HG03378 (cell line): Measurements from ENCODE around the gene POR.
"Not testable (repeated sequence)": the region's sequence is repeated elsewhere in the genome, so short reads cannot be mapped to it uniquely, and the experiment has no call there.

Experiments
- ATAC-seq: cut with Tn5 transposase; IDR thresholded peaks from one replicate; pipeline ENCODE4 v1.9.1; 2021; ENCODE audit warnings: mild to moderate bottlenecking, moderate library complexity; ENCODE audit not compliant: unreplicated experiment

The POR gene

DNA sequence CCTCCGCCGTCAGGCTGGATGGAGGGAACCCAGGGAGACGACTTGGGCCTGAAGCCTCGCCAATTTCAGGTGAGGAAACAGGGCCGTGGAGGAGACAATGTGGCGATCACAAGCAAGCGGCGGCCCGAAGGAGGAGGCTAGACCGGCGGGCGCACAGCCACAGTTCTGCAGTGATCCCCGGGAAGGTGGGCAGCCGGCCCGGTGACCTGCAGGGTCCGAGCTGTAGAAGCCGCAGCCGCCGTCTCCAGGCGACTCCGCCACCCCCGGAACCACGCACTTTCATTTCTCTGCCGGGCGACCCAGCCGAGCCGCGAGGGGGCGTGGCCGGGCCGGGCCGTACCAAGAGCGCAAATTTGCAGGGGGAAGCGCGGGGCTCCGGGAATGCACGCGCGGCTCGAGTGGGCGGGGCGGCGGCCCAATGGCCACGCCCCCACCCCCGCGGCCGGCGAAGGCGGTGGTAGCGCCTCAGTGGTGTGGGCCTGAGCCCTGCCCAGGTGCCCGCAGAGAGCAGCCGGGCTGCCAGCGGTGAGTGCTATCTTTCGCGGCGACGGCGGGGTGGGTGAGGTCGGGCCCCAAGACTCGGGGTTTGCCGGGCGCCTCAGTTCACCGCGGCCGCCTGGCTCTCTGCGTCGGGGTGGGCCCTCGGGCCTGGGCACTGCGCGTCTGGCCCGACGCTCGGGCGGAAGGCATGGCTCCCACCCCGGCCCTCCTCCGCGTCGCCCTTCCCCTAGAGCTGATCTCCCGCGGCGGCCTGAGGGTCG lies at the start of gene POR:
TSS of gene POR (plus strand) at position 501 of the 761 bp plus-strand sequence. CDS start 38,847 bp downstream, outside the sequence.
- ATAC-seq, result peak; percentile 78

DNA sequence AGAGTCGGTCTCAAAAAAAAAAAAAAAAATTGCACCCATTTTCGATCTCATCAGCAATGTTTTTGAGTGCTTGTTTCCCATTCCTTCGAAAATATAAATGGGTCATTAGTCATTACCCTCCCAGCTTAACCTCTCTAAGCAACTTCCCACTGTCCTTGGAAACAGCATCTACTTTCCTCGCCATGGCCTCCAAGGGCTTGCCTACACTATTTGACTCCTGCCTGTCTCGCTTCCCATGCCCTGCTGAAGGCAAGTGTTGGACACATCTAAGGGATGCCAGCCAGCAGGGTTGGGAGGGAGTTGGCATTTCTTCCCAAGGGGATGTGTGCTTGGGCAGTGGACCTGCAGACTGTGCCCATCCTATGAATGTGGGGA lies 48.9 kb upstream of the POR start:
- ATAC-seq, result no peak

DNA sequence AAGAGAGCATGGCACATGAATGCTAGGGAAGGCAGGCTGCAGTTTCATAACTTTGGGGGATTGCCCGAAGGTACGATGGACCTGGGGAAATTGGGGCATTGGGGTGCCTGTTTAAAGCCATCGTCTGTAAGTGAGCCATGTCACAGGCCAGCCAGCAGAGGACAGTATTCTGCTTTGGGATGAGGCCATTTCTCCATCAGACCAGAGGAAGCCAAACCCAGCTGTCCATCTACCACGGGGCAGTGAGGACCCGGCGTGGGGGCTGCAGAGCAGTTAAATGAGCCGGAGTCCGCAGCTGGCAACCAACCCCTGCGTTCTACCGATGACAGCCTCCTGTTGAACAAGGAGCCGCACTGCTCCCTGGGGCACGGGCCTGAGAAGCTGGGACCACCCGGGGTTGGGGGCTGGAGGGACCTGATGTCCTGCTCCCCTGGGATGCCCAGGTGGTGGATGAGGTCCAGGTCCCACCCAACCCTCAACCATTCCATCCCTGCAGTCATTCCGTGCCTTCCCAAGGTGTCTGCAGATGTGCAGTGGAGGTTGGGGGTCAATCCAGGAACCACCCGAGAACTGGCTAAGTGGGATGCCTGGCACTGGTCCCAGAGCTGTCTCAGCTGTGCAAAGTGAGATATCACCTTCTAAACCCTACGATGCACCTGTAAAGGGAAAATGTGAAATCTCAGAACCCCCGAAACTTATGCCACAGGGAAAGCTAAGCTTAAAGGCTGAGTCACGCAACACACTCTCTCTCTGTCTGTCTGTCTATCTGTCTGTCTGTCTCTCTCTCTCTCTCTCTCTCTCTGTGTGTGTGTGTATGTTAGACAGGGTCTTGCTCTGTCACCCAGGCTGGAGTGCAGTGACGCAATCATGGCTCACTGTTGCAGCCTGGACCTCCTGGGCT lies 48.2 kb upstream of the POR start:
- no peak for ATAC-seq

DNA sequence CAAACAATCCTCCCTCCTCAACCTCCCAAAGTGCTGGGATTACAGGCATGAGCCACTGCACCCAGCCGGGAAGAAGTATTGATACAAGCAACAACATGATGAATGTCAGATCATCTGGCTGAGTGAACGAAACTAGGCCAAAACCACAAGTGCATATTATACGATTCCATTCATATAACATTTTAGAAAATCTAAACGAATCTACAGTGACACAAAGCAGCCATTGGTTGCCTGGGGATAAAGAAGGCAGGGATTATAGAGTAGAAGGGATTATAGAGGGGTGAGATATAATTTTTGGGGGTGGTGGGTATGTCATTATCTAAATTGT lies 47.6 kb upstream of the POR start:
- no peak for ATAC-seq

DNA sequence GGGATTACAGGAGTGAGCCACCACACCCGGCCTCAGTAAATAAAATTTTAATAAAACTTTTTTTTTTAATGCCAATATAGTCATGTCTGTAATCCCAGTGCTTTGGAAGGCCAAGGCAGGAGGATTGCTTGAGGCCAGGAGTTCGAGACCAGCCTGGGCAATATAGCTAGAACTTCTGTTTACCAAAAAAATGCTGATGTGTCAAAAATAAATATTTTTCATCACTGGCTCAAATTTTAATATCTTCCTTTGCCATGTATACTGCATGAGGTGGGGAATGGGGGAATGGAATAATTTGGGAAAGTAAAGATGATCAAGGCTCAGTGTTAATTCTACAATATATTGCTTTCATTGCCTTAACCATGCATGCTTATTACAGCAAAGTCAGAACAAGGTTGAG lies 46.8 kb upstream of the POR start:
- no peak for ATAC-seq

DNA sequence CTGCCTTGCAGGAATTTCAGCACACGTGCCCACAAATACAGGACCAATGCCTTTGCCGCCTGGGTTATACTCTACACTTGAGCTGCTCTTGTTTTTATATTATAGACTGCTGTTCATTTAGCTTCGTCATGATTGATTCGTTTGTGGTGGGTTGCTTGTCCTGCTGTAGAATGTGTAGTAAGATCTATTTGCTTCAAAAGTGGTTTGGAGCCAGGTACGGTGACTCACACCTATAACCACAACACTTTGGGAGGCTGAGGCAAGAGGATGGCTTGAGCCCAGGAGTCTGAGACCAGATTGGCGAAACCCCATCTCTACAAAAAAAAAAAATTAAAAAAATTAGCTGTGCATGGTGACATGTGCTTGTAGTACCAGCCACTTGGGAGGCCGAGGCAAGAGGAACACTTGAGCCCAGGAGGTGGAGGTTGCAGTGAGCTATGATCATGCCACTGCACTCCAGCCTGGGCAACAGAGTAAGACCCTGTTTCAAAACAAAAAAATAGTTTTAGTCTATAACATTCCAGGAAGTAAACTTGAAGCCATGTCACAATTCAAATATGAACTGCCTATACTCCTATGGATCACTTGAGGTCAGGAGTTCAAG lies 45.1 kb upstream of the POR start:
- no peak for ATAC-seq

DNA sequence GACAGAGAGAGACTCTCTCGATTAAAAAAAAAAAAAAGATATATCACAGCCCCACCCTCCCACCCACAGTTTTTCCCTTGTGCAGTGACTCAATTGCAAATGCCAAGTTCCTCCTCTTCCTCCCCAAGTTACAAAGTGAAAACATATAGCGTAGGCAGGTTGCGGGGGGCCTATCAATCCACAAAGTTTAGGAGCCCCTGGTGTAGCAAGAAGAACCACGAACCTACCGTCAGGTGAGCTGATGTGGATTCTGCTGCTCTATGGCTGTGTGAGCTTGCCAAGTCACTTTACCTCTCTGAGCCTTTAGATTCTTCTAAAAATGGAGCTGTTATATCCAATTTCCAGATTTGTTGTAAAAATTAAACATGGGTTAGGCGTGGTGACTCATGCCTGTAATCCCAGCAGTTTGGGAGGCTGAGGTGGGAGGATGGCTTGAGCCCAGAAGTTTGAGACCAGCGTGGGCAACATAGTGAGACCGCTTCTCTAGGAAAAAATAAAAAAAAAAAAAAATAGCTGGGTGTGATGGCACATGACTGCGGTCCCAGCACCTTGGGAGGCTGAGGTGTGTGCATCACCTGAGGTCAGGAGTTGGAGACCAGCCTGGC lies 44.3 kb upstream of the POR start:
- ATAC-seq, result no peak

DNA sequence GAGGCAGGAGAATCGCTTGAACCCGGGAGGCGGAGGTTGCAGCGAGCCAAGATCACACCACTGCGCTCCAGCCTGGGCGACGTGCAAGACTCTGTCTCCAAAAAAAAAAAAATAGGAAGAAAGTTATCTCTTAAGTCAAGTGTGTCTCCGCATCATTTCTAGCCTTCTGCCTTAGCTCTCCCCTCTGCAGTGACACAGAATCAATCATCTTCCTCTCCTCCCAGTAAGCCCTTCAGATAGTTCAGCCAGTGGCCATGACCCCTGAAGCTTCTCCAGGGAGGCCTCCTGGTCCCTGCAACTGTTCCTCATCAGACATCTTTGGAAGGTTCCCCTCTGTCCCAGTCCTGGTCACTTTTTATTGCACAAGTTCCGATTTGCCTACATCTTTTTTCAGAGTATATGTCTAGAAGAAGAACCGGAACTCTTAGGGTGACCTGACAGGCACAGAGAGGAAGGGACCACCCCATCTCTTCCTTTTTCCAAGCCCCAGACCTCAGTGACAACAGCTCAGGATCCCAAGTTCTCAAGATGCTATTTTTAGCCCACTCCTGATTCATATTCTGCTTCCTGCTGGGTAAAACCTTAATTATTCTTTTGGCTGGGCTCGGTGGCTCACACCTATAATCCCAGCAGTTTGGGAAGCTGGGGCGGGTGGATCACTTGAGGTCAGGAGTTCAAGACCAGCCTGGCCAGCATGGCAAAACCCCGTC lies 42.7 kb upstream of the POR start:
- ATAC-seq, result no peak

DNA sequence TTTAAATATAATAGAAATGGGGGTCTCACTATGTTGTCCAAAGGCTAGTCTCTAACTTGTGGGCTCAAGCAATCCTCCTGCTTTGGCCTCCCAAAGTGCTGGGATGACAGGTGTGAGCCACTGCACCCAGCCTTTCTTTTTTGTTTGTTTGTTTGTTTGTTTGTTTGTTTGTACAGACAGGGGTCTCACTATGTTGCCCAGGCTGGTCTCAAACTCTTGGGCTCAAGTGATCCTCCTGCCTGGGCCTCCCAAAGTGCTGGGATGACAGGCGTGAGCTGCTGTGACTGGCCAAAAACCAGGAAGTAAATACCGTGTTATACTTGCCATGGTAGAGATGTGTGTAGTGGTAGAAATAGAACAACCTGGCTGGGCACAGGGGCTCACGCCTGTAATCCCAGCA lies 40.8 kb upstream of the POR start:
- not testable (repeated sequence) for ATAC-seq

DNA sequence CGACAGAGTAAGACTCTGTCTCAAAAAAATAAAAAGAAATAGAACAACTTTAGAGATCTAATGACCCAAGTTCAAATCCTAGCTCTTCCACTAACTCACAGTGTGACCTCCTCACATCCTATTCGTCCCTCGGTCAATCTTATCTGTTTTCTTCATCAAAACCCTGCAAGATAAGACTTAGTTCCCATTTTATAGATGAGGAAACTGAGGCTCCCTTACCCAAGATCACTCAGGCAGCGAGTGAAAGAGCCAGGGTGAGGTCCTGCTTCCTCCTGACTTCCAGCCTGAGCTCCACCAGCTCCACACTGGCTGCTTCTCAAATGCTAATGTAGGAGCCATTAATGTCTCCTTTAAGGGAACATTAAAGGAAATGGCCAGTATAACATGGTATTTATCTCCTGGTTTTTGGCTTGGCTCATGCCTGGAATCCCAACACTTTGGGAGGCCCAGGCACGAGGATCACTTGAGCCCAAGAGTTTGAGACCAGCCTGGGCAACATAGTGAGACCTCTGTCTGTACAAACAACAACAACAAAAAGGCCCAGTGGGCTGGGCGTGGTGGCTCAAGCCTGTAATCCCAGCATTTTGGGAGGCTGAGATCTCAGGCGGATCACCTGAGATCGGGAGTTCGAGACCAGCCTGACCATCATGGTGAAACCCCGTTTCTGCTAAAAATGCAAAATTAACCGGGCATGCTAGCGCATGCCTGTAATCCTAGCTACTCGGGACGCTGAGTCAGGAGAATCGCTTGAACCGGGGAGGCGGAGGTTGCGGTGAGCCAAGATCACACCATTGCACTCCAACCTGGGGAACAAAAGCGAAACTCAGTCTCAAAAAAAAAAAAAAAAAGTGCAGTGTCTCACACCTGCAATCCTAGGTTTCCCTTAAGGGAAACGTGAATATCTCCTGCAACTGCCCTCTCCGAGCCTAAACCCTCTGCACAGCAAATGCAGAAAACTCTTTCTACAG lies 39.6 kb upstream of the POR start:
- no peak for ATAC-seq

DNA sequence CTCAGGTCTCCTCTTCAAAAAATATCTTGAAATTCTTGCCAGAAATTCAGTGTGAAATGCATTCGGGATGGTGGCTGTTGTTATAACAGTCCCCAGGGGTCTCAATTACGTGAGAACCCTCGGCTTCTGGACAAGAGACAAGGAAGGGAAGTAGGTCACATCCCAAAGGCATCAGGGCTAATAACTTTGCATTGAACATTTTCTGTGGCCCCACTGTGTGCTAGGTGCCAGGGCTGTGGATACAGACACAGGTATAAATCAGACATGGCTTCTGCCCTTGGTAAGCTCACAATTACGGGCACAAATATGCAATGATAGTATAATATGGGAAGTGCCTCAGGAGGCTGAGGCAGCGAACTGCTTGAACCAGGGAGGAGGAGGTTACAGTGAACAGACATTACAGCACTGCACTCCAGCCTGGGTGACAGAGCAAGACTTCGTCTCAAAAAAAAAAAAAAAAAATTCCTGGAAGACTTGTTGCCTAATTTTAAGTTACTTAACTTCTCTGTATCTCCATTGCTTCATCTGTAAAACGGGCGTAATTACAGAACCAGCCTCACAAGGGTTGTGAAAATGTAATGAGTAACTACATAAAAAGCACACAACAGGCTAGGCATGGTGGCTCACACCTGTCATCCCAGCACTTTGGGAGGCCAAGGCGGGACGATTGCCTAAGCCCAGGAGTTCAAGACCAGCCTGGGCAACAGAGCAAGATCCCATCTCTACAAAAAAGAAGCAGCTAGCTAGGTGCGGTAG lies 38.7 kb upstream of the POR start:
- no peak for ATAC-seq

DNA sequence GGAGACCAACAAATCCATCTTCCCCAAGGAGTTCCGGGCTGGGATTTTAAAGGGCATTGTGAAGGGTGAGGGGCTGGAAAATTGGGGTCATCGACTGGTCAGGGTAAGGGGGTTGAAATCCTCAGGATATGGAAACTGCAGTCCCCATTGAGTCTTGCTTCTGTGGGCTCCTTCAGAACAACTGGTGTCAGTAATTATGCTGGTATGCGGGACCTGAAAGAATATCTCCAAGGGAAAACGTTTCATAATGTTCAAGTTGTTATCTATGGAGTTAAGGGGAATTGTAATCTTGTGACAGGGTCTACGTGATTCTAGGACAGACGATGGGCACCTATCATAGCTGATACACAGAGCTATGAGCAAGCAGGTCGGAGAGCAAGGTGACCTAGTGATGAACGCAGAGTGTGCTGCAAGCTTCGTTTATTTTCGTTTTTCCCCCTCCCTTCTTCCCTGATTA lies 36.6 kb upstream of the POR start:
- peak; percentile 28 for ATAC-seq

DNA sequence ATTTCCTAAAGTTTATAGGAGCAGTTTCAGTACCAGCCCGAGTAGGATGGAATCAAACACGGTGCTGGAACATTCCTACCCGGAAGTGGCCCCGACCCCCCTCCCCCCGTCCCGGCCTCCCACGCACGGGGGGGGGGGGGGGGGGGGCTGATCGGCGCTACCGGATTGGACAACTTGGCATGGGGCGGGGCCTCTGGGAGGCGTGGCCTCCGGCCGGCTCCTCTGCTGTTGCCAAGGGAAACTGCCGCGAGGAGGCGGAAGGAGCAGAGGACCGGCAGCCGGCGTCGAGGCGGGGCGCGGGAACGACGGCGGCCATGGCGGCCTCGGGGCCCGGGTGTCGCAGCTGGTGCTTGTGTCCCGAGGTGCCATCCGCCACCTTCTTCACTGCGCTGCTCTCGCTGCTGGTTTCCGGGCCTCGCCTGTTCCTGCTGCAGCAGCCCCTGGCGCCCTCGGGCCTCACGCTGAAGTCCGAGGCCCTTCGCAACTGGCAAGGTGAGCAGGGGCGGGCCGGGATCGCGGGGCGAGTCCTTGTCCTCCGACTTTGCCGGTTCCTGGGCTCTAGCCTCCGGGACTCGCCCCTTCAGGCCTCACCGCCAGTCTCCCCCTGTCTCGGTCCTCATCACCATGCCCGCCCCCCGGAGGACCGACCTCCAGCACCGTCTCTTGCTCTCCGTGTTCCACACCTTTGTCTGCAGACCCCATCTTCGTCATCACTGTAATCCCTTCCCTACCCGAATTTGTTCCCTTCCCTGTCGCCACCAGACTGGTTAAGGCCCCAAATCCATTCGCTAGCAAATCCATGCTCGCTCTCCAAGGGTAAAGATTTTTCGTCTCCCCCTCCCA lies 36.0 kb upstream of the POR start, which contains the start of gene RHBDD2:
TSS of gene RHBDD2 (plus strand) at position 266 of the 843 bp plus-strand sequence. CDS start at position 315, 49 bp downstream.
- peak; percentile 51 for ATAC-seq

DNA sequence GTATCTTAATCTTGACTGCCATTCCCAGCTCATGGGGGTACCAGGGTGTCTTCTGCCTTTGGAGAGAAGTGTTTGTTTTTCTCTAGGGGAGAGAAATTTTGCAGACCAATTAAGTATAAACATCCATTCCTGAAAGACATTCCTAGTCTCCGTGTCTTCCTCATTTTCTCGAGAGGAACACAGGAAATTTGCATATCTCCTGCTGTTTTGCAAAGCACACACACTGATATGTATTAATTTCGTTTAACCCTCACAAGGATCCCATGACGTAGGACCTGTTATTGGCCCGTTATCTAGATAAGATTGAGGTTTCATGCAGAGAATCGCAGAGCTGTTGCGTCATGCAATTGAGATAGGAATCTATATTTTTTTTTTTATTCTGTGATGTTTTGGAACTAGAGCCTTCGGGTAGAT lies 35.2 kb upstream of the POR start:
- no peak for ATAC-seq

DNA sequence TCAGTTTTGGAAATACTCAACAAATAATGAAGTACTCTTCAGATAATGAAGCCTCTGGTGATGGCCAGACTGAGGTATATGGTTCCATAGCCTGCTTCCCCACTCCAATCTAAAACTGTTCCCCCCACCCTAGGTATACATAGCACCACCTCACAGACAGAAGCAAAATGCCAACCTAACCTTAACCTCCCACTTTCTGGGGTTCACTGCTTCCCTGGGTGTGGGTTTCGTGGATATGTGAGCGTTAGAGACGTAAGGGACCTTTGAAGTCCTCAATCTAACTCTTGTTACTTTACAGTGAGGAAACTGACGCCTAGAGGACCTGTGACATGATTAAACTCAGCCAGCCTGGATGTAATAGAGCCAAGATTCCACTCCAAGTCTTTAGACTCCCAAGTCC lies 34.7 kb upstream of the POR start:
- no peak for ATAC-seq

DNA sequence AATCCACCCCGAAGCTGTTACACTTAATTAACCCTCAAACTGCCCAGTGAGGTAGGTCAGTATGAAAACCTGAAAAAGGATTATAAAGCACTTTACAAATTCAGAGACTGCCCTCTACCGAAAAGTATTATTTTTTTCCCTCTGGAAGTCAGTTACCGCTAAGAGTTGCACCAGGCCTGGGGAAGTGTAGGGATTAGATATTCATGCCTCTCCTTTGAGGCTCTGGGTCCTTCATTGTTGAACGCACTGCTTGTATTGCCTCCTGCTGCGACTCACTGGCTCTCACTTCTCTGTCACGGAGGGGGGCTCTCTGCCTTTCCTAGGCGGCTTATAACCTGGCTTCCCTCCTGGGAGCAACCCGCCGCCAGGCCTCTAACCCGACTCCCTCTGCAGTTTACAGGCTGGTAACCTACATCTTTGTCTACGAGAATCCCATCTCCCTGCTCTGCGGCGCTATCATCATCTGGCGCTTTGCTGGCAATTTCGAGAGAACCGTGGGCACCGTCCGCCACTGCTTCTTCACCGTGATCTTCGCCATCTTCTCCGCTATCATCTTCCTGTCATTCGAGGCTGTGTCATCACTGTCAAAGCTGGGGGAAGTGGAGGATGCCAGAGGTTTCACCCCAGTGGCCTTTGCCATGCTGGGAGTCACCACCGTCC lies 33.4 kb upstream of the POR start:
- no peak for ATAC-seq

DNA sequence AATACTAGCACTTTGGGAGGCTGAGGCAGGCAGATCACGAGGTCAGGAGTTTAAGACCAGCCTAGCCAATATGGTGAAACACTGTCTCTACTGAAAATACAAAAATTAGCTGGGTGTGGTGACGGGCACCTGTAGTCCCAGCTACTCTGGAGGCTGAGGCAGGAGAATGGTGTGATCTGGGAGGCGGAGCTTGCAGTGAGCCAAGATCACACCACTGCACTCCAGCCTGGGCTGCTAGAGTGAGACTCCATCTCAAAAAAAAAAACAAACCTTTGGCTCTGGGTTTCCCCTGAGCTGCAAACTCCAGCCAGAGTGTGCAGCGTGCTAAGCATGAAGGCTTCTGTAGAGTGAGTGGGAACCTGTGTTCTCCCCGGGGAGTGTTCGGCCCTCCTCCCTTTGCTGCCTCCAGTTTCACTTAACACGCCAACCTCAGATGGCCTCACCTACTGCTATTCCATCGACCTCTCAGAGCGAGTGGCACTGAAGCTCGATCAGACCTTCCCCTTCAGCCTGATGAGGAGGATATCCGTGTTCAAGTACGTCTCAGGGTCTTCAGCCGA lies 31.6 kb upstream of the POR start:
- ATAC-seq, result peak; percentile 53
